Natural killer cell (primary cell): ENCODE results near the gene NDC1. TPM values are rescaled to one million over a fixed set of nuclear protein-coding genes. Genes with fewer than 3 reads are reported as not detected.

ENCODE experiments used
- ATAC-seq, 3 donors: fragments of 150-1000 bp in 2 of 3; fragments of 200-7000 bp in 1 of 3; cut with Tn5 transposase; 1 replicate in 1 of 3; 2 replicates in 2 of 3; pipeline ENCODE4 v1.10.0; 2021; ENCODE audit warnings: mild to moderate bottlenecking in 2 of 3, moderate library complexity in 2 of 3
- DNase-seq, 2 donors: peaks; one replicate each; pipeline versions ENCODE4 v3.0.0 to v3.0.0-alpha.2; 2013 to 2021; ENCODE audit warnings: mixed read lengths in 1 of 2
- H3K27ac ChIP-seq: one replicate; pipeline ENCODE4 v1.5.1; 2013; ENCODE audit warnings: mild to moderate bottlenecking, low read length
- H3K27me3 ChIP-seq: one replicate; pipeline ENCODE4 v1.6.1; 2013; ENCODE audit warnings: low read length; ENCODE audit not compliant: control insufficient read depth, insufficient read depth
- H3K36me3 ChIP-seq: one replicate; pipeline ENCODE4 v1.6.1; 2013; ENCODE audit warnings: low read length; ENCODE audit not compliant: control insufficient read depth, insufficient read depth
- H3K4me1 ChIP-seq: one replicate; pipeline ENCODE4 v1.6.1; 2013; ENCODE audit warnings: low read length; ENCODE audit not compliant: control insufficient read depth, insufficient read depth
- H3K4me3 ChIP-seq: one replicate; pipeline ENCODE4 v1.5.1; 2013; ENCODE audit warnings: low read length
- H3K9me3 ChIP-seq: one replicate; pipeline ENCODE4 v1.6.1; 2013; ENCODE audit warnings: low read length; ENCODE audit not compliant: control insufficient read depth, insufficient read depth
- H3K27ac Mint-ChIP-seq, 2 donors: one replicate each; pipeline ENCODE4 v1.8.0; 2022; ENCODE audit warnings: mild to moderate bottlenecking in 2 of 2, mixed read lengths in 2 of 2, moderate library complexity in 1 of 2
- H3K27me3 Mint-ChIP-seq, 2 donors: one replicate each; pipeline ENCODE4 v1.8.0; 2022; ENCODE audit warnings: low read depth in 2 of 2, mixed read lengths in 2 of 2
- H3K36me3 Mint-ChIP-seq: one replicate; pipeline ENCODE4 v1.8.0; 2022; ENCODE audit warnings: mixed read lengths
- H3K4me1 Mint-ChIP-seq, 2 donors: one replicate each; pipeline ENCODE4 v1.8.0; 2022; ENCODE audit warnings: mixed read lengths in 2 of 2
- H3K4me3 Mint-ChIP-seq: one replicate; pipeline ENCODE4 v1.8.0; 2022; ENCODE audit warnings: mild to moderate bottlenecking, moderate library complexity, mixed read lengths
- H3K9me3 Mint-ChIP-seq, 2 donors: one replicate each; pipeline ENCODE4 v1.8.0; 2022; ENCODE audit warnings: mixed read lengths in 2 of 2
- WGBS: methylation state at CpG from one replicate; pipeline ENCODE4 v1.1.7; 2013; ENCODE audit warnings: missing lambda C conversion rate; ENCODE audit not compliant: insufficient coverage; 5-methylcytosine and 5-hydroxymethylcytosine counted together
- intact Hi-C: fragments of 100-400 bp; cut with micrococcal nuclease; formaldehyde crosslinking; loops from one replicate; pipeline ENCODE4 v1.14.2; 2022
- total RNA-seq, 4 donors: library from RNA; stranded (reverse); fragments of 120-200 nt in 1 of 4; gene quantifications; one replicate each; pipeline versions ENCODE4 v1.2.3 to v1.2.4, GENCODE V29; 2013 to 2022
- TF ChIP-seq, protein P1 (sequence below): fragments of 200-600 bp; IDR thresholded peaks from one replicate; pipeline ENCODE4 v1.8.0; 2022; ENCODE audit warnings: antibody characterized with exemption

NDC1 gene
- total RNA-seq, 3 donors from 2014 or later (not counting 1 experiment from before 2014, with no cell fraction given) = 4.3 to 6.3 (median 5.2) TPM

DNA sequence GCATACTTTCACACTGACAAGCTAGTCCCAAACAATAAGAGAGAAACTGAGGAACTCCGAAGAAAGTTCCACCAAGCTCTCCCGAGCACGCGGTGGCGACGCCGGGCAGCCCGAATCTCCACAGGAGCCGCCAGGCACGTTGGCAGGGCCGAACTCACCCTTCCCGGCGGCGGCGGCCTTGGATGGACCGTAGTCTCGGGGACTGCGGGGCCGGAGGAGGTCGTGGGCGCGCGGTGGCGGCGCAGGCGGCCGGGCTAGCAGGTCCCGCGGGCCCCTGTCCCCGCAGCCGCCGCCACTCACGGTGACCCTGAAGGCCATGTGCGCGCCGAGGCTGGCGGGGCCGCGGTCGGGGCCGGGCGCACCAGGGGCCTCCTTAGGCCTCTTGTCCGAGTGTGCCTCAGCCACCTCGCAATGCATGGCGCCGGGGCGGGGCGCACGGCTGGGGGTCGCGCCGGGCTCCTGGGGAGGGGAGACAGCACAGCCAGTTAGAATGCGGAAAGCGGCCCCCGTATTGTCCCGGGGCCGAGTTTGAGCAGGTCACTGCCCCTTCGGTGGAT lies 100.4 kb downstream of the NDC1 start:
- H3K27me3 ChIP-seq = peaks cover 23% of the 10 kb centered on the region
- WGBS = 3% methylated on average over 58 of the region's 58 CpGs
- intact Hi-C loops = no loop called here

DNA sequence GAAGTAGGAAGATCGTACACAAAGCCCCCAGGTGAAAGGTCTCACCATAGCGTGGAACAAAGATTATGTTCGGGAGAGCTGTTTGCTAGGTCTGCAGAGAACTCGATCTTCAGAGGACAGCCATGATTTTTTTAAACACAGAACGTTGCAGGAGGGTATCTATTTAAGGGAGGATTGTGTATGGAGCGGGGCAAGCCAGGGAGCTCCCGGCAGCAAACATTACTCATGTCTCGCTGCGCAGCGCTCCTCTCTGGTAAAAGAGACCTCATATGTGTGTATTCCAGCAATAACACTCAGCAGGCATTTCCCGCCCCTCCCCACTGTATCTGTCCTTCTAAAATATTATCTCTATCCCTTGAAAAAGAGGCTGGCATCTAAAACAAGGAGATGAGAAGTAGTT lies 101.8 kb downstream of the NDC1 start:
- H3K27me3 Mint-ChIP-seq = peaks cover 31 to 50% of the 10 kb centered on the region in 2 donors
- TF ChIP-seq, protein P1, sequence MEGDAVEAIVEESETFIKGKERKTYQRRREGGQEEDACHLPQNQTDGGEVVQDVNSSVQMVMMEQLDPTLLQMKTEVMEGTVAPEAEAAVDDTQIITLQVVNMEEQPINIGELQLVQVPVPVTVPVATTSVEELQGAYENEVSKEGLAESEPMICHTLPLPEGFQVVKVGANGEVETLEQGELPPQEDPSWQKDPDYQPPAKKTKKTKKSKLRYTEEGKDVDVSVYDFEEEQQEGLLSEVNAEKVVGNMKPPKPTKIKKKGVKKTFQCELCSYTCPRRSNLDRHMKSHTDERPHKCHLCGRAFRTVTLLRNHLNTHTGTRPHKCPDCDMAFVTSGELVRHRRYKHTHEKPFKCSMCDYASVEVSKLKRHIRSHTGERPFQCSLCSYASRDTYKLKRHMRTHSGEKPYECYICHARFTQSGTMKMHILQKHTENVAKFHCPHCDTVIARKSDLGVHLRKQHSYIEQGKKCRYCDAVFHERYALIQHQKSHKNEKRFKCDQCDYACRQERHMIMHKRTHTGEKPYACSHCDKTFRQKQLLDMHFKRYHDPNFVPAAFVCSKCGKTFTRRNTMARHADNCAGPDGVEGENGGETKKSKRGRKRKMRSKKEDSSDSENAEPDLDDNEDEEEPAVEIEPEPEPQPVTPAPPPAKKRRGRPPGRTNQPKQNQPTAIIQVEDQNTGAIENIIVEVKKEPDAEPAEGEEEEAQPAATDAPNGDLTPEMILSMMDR = no peak
- DNase-seq (no peak), ATAC-seq (no peak)
- Histone ChIP-seq H3K27ac (no peak overlapping the region), H3K36me3 (no peaks in the 10 kb centered on the region), H3K9me3 (no peaks in the 10 kb centered on the region), H3K4me3 (no peak overlapping the region), H3K27me3 (peaks cover 17% of the 10 kb centered on the region), H3K4me1 (peaks cover 10% of the 10 kb centered on the region)
- no peaks in the 10 kb centered on the region for H3K9me3 Mint-ChIP-seq
- peak overlapping the region; percentile 7 for H3K4me3 Mint-ChIP-seq
- intact Hi-C loops = no loop called here
- H3K27ac Mint-ChIP-seq = no peak overlapping the region
- no peaks in the 10 kb centered on the region for H3K36me3 Mint-ChIP-seq
- 91% methylated on average over 10 of the region's 11 CpGs for WGBS
- H3K4me1 Mint-ChIP-seq = no peaks in the 10 kb centered on the region

More for the DNA sequence above, 100.4 kb downstream of the NDC1 start:
- TF ChIP-seq, protein P1 = no peak
- Histone ChIP-seq H3K27ac (no peak overlapping the region), H3K4me3 (no peak overlapping the region), H3K4me1 (peaks cover 10% of the 10 kb centered on the region), H3K36me3 (no peaks in the 10 kb centered on the region), H3K9me3 (no peaks in the 10 kb centered on the region)
- ATAC-seq (no peak), DNase-seq (no peak)
- Mint-ChIP-seq H3K9me3 (peaks cover 0 to under 1% of the 10 kb centered on the region in 2 donors), H3K27ac (no peak overlapping the region), H3K27me3 (peaks cover 34 to 48% of the 10 kb centered on the region in 2 donors), H3K4me1 (no peaks in the 10 kb centered on the region), H3K36me3 (peaks cover 2% of the 10 kb centered on the region), H3K4me3 (peak overlapping the region; percentile 66)

DNA sequence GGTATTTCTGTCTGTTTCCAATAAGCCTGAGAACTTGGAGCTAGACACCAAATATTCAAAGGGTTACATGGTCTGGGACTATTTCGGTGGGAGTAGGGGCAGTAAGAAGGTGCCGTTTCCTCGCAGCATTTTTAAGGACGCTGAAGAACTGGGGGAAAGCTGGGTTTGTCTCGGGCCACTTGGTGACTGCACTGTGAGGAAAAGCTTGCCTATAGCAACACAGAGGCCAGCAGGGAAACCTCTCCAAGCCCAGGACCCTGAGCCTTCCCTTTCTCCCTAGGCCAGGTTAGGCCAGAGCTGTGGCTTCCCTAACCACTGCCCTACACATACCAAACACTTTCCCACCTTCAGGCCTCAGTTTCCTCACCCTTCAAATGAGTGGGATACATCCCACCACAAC lies 102.4 kb downstream of the NDC1 start:
- peaks cover 10% of the 10 kb centered on the region for H3K4me1 ChIP-seq
- no peak overlapping the region for H3K27ac ChIP-seq
- TF ChIP-seq, protein P1 = no peak
- no peaks in the 10 kb centered on the region for H3K36me3 Mint-ChIP-seq
- no peak overlapping the region for H3K27ac Mint-ChIP-seq
- no peaks in the 10 kb centered on the region for H3K4me1 Mint-ChIP-seq
- DNase-seq = no peak
- no peaks in the 10 kb centered on the region for H3K9me3 ChIP-seq
- peaks cover 33 to 50% of the 10 kb centered on the region in 2 donors for H3K27me3 Mint-ChIP-seq
- WGBS = 92% methylated on average over 5 of the region's 5 CpGs
- H3K36me3 ChIP-seq = no peaks in the 10 kb centered on the region
- no peaks in the 10 kb centered on the region for H3K9me3 Mint-ChIP-seq
- no peak for ATAC-seq
- intact Hi-C loops = no loop called here
- no peak overlapping the region for H3K4me3 ChIP-seq
- H3K27me3 ChIP-seq = peaks cover 17% of the 10 kb centered on the region
- no peak overlapping the region for H3K4me3 Mint-ChIP-seq

DNA sequence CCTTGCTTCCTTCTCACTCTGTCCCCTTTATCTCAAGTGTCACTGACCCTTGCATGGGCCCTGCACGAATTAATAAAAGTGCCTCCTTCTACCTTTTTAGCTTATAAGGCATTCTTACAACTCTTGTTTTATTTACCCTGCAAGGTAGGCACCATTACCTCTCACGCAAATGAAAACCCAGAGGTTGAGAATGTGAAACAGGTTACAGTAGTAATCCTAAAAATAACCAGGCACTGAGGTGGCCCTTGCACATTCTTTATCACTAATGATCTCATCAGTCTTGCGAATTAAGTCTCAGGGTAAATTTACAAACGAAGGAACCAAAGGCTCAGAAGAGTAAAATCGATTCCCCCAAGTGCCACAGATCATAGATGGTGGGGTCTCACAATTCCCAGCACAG lies 102.8 kb downstream of the NDC1 start:
- TF ChIP-seq, protein P1 = no peak
- DNase-seq (no peak), ATAC-seq (no peak)
- intact Hi-C loops = no loop called here
- Mint-ChIP-seq H3K27ac (no peak overlapping the region), H3K36me3 (no peaks in the 10 kb centered on the region), H3K27me3 (peaks cover 34 to 50% of the 10 kb centered on the region in 2 donors), H3K4me1 (no peaks in the 10 kb centered on the region), H3K4me3 (no peak overlapping the region), H3K9me3 (no peaks in the 10 kb centered on the region)
- WGBS = 81% methylated on average over 5 of the region's 5 CpGs
- Histone ChIP-seq H3K4me1 (peaks cover 10% of the 10 kb centered on the region), H3K4me3 (no peak overlapping the region), H3K27ac (no peak overlapping the region), H3K27me3 (peaks cover 17% of the 10 kb centered on the region), H3K36me3 (no peaks in the 10 kb centered on the region), H3K9me3 (no peaks in the 10 kb centered on the region)
